H9 (cell line): ENCODE data around the gene F10. TPM values are rescaled to one million over a fixed set of nuclear protein-coding genes. Genes with fewer than 3 reads are reported as not detected.
A peak's percentile ranks its signal among the peaks of the same experiment; 100 is the strongest.

Experiments
- DNase-seq: peaks from one replicate; pipeline ENCODE4 v3.0.0-alpha.2; 2017
- H2AFZ ChIP-seq: one replicate; pipeline ENCODE4 v1.6.1; 2013; ENCODE audit warnings: mild to moderate bottlenecking, low read length, control low read depth, moderate library complexity
- H2AK5ac ChIP-seq: 2 replicates; pipeline ENCODE4 v1.6.1; 2013; ENCODE audit warnings: low read length, control low read depth, mixed read lengths; ENCODE audit not compliant: insufficient read length
- H2BK120ac ChIP-seq: one replicate; pipeline ENCODE4 v1.6.1; 2013; ENCODE audit warnings: low read depth, mild to moderate bottlenecking, low read length, control low read depth, inconsistent platforms; ENCODE audit not compliant: poor library complexity, severe bottlenecking
- H2BK12ac ChIP-seq: 2 replicates; pipeline ENCODE4 v1.6.1; 2013; ENCODE audit warnings: low read length, control low read depth, mixed read lengths, low read depth; ENCODE audit not compliant: insufficient read length
- H2BK15ac ChIP-seq: 2 replicates; pipeline ENCODE4 v1.6.1; 2013; ENCODE audit warnings: low read depth, low read length, control low read depth
- H2BK20ac ChIP-seq: one replicate; pipeline ENCODE4 v1.6.1; 2013; ENCODE audit warnings: low read depth, mild to moderate bottlenecking, low read length, control low read depth, inconsistent platforms; ENCODE audit not compliant: poor library complexity, severe bottlenecking
- H2BK5ac ChIP-seq: 2 replicates; pipeline ENCODE4 v1.6.1; 2013; ENCODE audit warnings: low read length, control low read depth, mixed read lengths; ENCODE audit not compliant: insufficient read length
- H3K14ac ChIP-seq: 2 replicates; pipeline ENCODE4 v1.6.1; 2013; ENCODE audit warnings: low read length, control low read depth; ENCODE audit not compliant: insufficient read depth
- H3K18ac ChIP-seq: 2 replicates; pipeline ENCODE4 v1.6.1; 2013; ENCODE audit warnings: low read depth, mild to moderate bottlenecking, mixed read lengths, low read length, control low read depth; ENCODE audit not compliant: insufficient read length
- H3K23ac ChIP-seq: 2 replicates; pipeline ENCODE4 v1.6.1; 2013; ENCODE audit warnings: low read length, control low read depth, mixed read lengths, low read depth; ENCODE audit not compliant: insufficient read length
- H3K23me2 ChIP-seq: 2 replicates; pipeline ENCODE4 v1.6.1; 2013; ENCODE audit warnings: low read depth, mild to moderate bottlenecking, mixed read lengths, low read length, control low read depth; ENCODE audit not compliant: insufficient read length, poor library complexity, severe bottlenecking
- H3K27ac ChIP-seq: 2 replicates; pipeline ENCODE4 v1.5.1; 2013; ENCODE audit warnings: low read length, control low read depth, mixed read lengths, low read depth; ENCODE audit not compliant: insufficient read length
- H3K27me3 ChIP-seq: 2 replicates; pipeline ENCODE4 v1.6.1; 2013; ENCODE audit warnings: low read length, control low read depth, inconsistent platforms; ENCODE audit not compliant: insufficient read depth
- H3K4ac ChIP-seq: 2 replicates; pipeline ENCODE4 v1.6.1; 2013; ENCODE audit warnings: low read depth, mild to moderate bottlenecking, control low read depth, inconsistent platforms, low read length, moderate library complexity
- H3K4me1 ChIP-seq: 2 replicates; pipeline ENCODE4 v1.6.1; 2013; ENCODE audit warnings: low read length, control low read depth, inconsistent platforms; ENCODE audit not compliant: insufficient read depth
- H3K4me2 ChIP-seq: 2 replicates; pipeline ENCODE4 v1.6.1; 2013; ENCODE audit warnings: low read length, control low read depth, mixed read lengths; ENCODE audit not compliant: insufficient read length, insufficient read depth
- H3K56ac ChIP-seq: 2 replicates; pipeline ENCODE4 v1.6.1; 2013; ENCODE audit warnings: low read depth, mild to moderate bottlenecking, mixed read lengths, low read length, control low read depth; ENCODE audit not compliant: insufficient read length
- H3K79me1 ChIP-seq: 2 replicates; pipeline ENCODE4 v1.6.1; 2013; ENCODE audit warnings: low read depth, mild to moderate bottlenecking, moderate library complexity, low read length, control low read depth, inconsistent platforms; ENCODE audit not compliant: insufficient read depth, poor library complexity, severe bottlenecking
- H3K79me2 ChIP-seq: 2 replicates; pipeline ENCODE4 v1.6.1; 2013; ENCODE audit warnings: low read length, control low read depth, inconsistent platforms; ENCODE audit not compliant: insufficient read depth
- H3K9ac ChIP-seq: 2 replicates; pipeline ENCODE4 v1.6.1; 2013; ENCODE audit warnings: low read length, control low read depth, mixed read lengths; ENCODE audit not compliant: insufficient read length; ENCODE audit errors: extremely low read depth
- H3K9me3 ChIP-seq: one replicate; pipeline ENCODE4 v1.6.1; 2013; ENCODE audit warnings: low read depth, low read length, inconsistent platforms; ENCODE audit not compliant: control insufficient read depth
- H3T11ph ChIP-seq: one replicate; pipeline ENCODE4 v1.6.1; 2013; ENCODE audit warnings: mild to moderate bottlenecking, low read length, control low read depth, inconsistent platforms
- H4K20me1 ChIP-seq: one replicate; pipeline ENCODE4 v1.6.1; 2013; ENCODE audit not compliant: control insufficient read depth, insufficient read length, insufficient read depth
- H4K5ac ChIP-seq: 2 replicates; pipeline ENCODE4 v1.6.1; 2013; ENCODE audit warnings: low read depth, mild to moderate bottlenecking, mixed read lengths, low read length, control low read depth; ENCODE audit not compliant: insufficient read length
- H4K8ac ChIP-seq: replicated peaks from 2 replicates; pipeline ENCODE4 v1.6.1; 2013; ENCODE audit warnings: low read length, control low read depth, mixed read lengths, low read depth; ENCODE audit not compliant: insufficient read length
- H4K91ac ChIP-seq: 2 replicates; pipeline ENCODE4 v1.6.1; 2013; ENCODE audit warnings: low read depth, mild to moderate bottlenecking, moderate library complexity, mixed read lengths, low read length, control low read depth; ENCODE audit not compliant: insufficient read length
- H3K27ac Mint-ChIP-seq, 3 experiments: 2 replicates in 2 of 3; 3 replicates in 1 of 3; pipeline ENCODE4 v1.8.0; 2020 to 2021; ENCODE audit warnings: mixed read lengths in 3 of 3, mild to moderate bottlenecking in 1 of 3, moderate library complexity in 1 of 3
- H3K27me3 Mint-ChIP-seq: 2 replicates; pipeline ENCODE4 v1.8.0; 2021; ENCODE audit warnings: low read depth, mild to moderate bottlenecking, moderate library complexity, mixed read lengths
- H3K36me3 Mint-ChIP-seq, 3 experiments: 2 replicates in 2 of 3; 3 replicates in 1 of 3; pipeline ENCODE4 v1.8.0; 2020 to 2021; ENCODE audit warnings: low read depth in 3 of 3, mixed read lengths in 3 of 3; ENCODE audit not compliant: insufficient read depth in 1 of 3
- H3K4me1 Mint-ChIP-seq, 2 experiments: 2 replicates each; pipeline ENCODE4 v1.8.0; 2020; ENCODE audit warnings: mixed read lengths in 2 of 2
- H3K4me3 Mint-ChIP-seq, 2 experiments: 2 replicates in 1 of 2; 3 replicates in 1 of 2; pipeline ENCODE4 v1.8.0; 2020 to 2021; ENCODE audit warnings: mild to moderate bottlenecking in 2 of 2, mixed read lengths in 2 of 2, moderate library complexity in 1 of 2
- H3K9me3 Mint-ChIP-seq, 2 experiments: 2 replicates in 1 of 2; 3 replicates in 1 of 2; pipeline ENCODE4 v1.8.0; 2020; ENCODE audit warnings: mild to moderate bottlenecking in 2 of 2, mixed read lengths in 2 of 2, moderate library complexity in 1 of 2
- WGBS: extraction: QIAGEN DNeasy Blood & Tissue Kit; methylation state at CpG from one replicate; pipeline ENCODE4 v1.1.7; 2013; ENCODE audit warnings: missing lambda C conversion rate, low lambda C conversion rate, mixed read lengths; ENCODE audit not compliant: insufficient read length; ENCODE audit errors: extremely low coverage; 5-methylcytosine and 5-hydroxymethylcytosine counted together
- total RNA-seq: library from RNA; stranded (reverse); gene quantifications from 2 replicates; pipeline ENCODE4 v1.2.1, GENCODE V29; 2021
- TF ChIP-seq, protein P1 (sequence below): fragments of 200-600 bp; sonication (generic); conservative IDR thresholded peaks from 3 replicates; pipeline ENCODE4 v1.8.0; 2021; ENCODE audit warnings: antibody characterized with exemption, mild to moderate bottlenecking

F10 gene
- total RNA-seq, 1 experiment from 2014 or later = 1.7 TPM

DNA sequence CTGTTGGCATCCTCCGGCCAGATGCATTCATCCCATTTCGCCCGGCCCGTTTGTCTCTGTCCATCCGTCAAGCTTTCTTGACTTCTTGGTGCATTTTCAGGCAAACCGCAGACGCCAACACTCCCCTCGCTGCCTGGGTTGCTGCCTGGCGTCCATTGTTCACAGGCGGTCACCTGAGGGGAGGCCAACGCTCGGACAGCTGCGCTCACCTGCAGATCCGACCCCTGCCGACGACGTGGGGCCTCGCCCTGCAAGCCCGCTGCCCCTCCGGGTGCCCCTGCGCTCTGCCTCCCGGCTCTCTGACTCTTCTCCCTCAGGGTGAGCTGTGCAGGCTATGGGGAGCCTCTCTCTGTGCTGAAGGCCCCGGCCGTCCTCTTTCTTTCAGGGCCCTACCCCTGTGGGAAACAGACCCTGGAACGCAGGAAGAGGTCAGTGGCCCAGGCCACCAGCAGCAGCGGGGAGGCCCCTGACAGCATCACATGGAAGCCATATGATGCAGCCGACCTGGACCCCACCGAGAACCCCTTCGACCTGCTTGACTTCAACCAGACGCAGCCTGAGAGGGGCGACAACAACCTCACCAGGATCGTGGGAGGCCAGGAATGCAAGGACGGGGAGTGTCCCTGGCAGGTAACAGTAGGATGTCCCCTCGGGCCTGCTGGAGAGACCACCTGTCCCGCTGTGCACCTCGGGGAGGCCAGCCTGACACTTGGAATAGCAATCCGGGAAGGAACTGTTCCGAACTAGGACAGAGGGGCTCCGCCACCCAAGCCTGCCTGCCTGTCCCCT lies 21.1 kb downstream of the F10 start:
- no peak overlapping the region for H2BK5ac ChIP-seq
- no peak overlapping the region for H2AK5ac ChIP-seq
- H3K4me2 ChIP-seq = no peak overlapping the region
- H3K27ac ChIP-seq = no peak overlapping the region
- H3K56ac ChIP-seq = no peak overlapping the region
- H3K23me2 ChIP-seq = no peaks in the 10 kb centered on the region
- Mint-ChIP-seq H3K36me3 (no peaks in the 10 kb centered on the region), H3K4me1 (peaks cover 3 to 11% of the 10 kb centered on the region in 2 experiments), H3K9me3 (no peaks in the 10 kb centered on the region), H3K27me3 (peaks cover 3% of the 10 kb centered on the region; the same call in 1 of the 2 replicates), H3K4me3 (no peak overlapping the region), H3K27ac (no peak overlapping the region)
- no peak overlapping the region for H2BK20ac ChIP-seq
- H3K18ac ChIP-seq = no peak overlapping the region
- H2BK12ac ChIP-seq = no peak overlapping the region
- TF ChIP-seq, protein P1, sequence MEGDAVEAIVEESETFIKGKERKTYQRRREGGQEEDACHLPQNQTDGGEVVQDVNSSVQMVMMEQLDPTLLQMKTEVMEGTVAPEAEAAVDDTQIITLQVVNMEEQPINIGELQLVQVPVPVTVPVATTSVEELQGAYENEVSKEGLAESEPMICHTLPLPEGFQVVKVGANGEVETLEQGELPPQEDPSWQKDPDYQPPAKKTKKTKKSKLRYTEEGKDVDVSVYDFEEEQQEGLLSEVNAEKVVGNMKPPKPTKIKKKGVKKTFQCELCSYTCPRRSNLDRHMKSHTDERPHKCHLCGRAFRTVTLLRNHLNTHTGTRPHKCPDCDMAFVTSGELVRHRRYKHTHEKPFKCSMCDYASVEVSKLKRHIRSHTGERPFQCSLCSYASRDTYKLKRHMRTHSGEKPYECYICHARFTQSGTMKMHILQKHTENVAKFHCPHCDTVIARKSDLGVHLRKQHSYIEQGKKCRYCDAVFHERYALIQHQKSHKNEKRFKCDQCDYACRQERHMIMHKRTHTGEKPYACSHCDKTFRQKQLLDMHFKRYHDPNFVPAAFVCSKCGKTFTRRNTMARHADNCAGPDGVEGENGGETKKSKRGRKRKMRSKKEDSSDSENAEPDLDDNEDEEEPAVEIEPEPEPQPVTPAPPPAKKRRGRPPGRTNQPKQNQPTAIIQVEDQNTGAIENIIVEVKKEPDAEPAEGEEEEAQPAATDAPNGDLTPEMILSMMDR = no peak
- H3K4ac ChIP-seq = no peak overlapping the region
- no peaks in the 10 kb centered on the region for H3K4me1 ChIP-seq
- H4K5ac ChIP-seq = no peak overlapping the region
- DNase-seq = peak; percentile 27
- H3K79me2 ChIP-seq = no peaks in the 10 kb centered on the region
- H4K91ac ChIP-seq = no peak overlapping the region
- H2AFZ ChIP-seq = no peak overlapping the region
- H3T11ph ChIP-seq = no peak overlapping the region
- no peak overlapping the region for H3K23ac ChIP-seq
- H4K20me1 ChIP-seq = no peaks in the 10 kb centered on the region
- H3K9me3 ChIP-seq = no peaks in the 10 kb centered on the region
- H3K27me3 ChIP-seq = no peaks in the 10 kb centered on the region
- H3K9ac ChIP-seq = no peak overlapping the region
- no peak overlapping the region for H2BK120ac ChIP-seq
- no peak overlapping the region; the same call in 1 of the 2 replicates for H3K14ac ChIP-seq
- no CpG with 5 or more reads among the region's 39 CpGs for WGBS
- H2BK15ac ChIP-seq = no peak overlapping the region
- H3K79me1 ChIP-seq = no peaks in the 10 kb centered on the region
- H4K8ac ChIP-seq = no peak overlapping the region
